H9 (cell line): ENCODE data around the gene GYG2. TPM values are rescaled to one million over a fixed set of nuclear protein-coding genes. Genes with fewer than 3 reads are reported as not detected.
A peak's percentile ranks its signal among the peaks of the same experiment; 100 is the strongest.

ENCODE experiments used
- DNase-seq: peaks from one replicate; pipeline ENCODE4 v3.0.0-alpha.2; 2017
- H2AFZ ChIP-seq: one replicate; pipeline ENCODE4 v1.6.1; 2013; ENCODE audit warnings: mild to moderate bottlenecking, low read length, control low read depth, moderate library complexity
- H2AK5ac ChIP-seq: 2 replicates; pipeline ENCODE4 v1.6.1; 2013; ENCODE audit warnings: low read length, control low read depth, mixed read lengths; ENCODE audit not compliant: insufficient read length
- H2BK120ac ChIP-seq: one replicate; pipeline ENCODE4 v1.6.1; 2013; ENCODE audit warnings: low read depth, mild to moderate bottlenecking, low read length, control low read depth, inconsistent platforms; ENCODE audit not compliant: poor library complexity, severe bottlenecking
- H2BK12ac ChIP-seq: 2 replicates; pipeline ENCODE4 v1.6.1; 2013; ENCODE audit warnings: low read length, control low read depth, mixed read lengths, low read depth; ENCODE audit not compliant: insufficient read length
- H2BK15ac ChIP-seq: 2 replicates; pipeline ENCODE4 v1.6.1; 2013; ENCODE audit warnings: low read depth, low read length, control low read depth
- H2BK20ac ChIP-seq: one replicate; pipeline ENCODE4 v1.6.1; 2013; ENCODE audit warnings: low read depth, mild to moderate bottlenecking, low read length, control low read depth, inconsistent platforms; ENCODE audit not compliant: poor library complexity, severe bottlenecking
- H2BK5ac ChIP-seq: 2 replicates; pipeline ENCODE4 v1.6.1; 2013; ENCODE audit warnings: low read length, control low read depth, mixed read lengths; ENCODE audit not compliant: insufficient read length
- H3K14ac ChIP-seq: 2 replicates; pipeline ENCODE4 v1.6.1; 2013; ENCODE audit warnings: low read length, control low read depth; ENCODE audit not compliant: insufficient read depth
- H3K18ac ChIP-seq: 2 replicates; pipeline ENCODE4 v1.6.1; 2013; ENCODE audit warnings: low read depth, mild to moderate bottlenecking, mixed read lengths, low read length, control low read depth; ENCODE audit not compliant: insufficient read length
- H3K23ac ChIP-seq: 2 replicates; pipeline ENCODE4 v1.6.1; 2013; ENCODE audit warnings: low read length, control low read depth, mixed read lengths, low read depth; ENCODE audit not compliant: insufficient read length
- H3K23me2 ChIP-seq: 2 replicates; pipeline ENCODE4 v1.6.1; 2013; ENCODE audit warnings: low read depth, mild to moderate bottlenecking, mixed read lengths, low read length, control low read depth; ENCODE audit not compliant: insufficient read length, poor library complexity, severe bottlenecking
- H3K27ac ChIP-seq: 2 replicates; pipeline ENCODE4 v1.5.1; 2013; ENCODE audit warnings: low read length, control low read depth, mixed read lengths, low read depth; ENCODE audit not compliant: insufficient read length
- H3K27me3 ChIP-seq: 2 replicates; pipeline ENCODE4 v1.6.1; 2013; ENCODE audit warnings: low read length, control low read depth, inconsistent platforms; ENCODE audit not compliant: insufficient read depth
- H3K4ac ChIP-seq: 2 replicates; pipeline ENCODE4 v1.6.1; 2013; ENCODE audit warnings: low read depth, mild to moderate bottlenecking, control low read depth, inconsistent platforms, low read length, moderate library complexity
- H3K4me1 ChIP-seq: 2 replicates; pipeline ENCODE4 v1.6.1; 2013; ENCODE audit warnings: low read length, control low read depth, inconsistent platforms; ENCODE audit not compliant: insufficient read depth
- H3K4me2 ChIP-seq: 2 replicates; pipeline ENCODE4 v1.6.1; 2013; ENCODE audit warnings: low read length, control low read depth, mixed read lengths; ENCODE audit not compliant: insufficient read length, insufficient read depth
- H3K56ac ChIP-seq: 2 replicates; pipeline ENCODE4 v1.6.1; 2013; ENCODE audit warnings: low read depth, mild to moderate bottlenecking, mixed read lengths, low read length, control low read depth; ENCODE audit not compliant: insufficient read length
- H3K79me1 ChIP-seq: 2 replicates; pipeline ENCODE4 v1.6.1; 2013; ENCODE audit warnings: low read depth, mild to moderate bottlenecking, moderate library complexity, low read length, control low read depth, inconsistent platforms; ENCODE audit not compliant: insufficient read depth, poor library complexity, severe bottlenecking
- H3K79me2 ChIP-seq: 2 replicates; pipeline ENCODE4 v1.6.1; 2013; ENCODE audit warnings: low read length, control low read depth, inconsistent platforms; ENCODE audit not compliant: insufficient read depth
- H3K9ac ChIP-seq: 2 replicates; pipeline ENCODE4 v1.6.1; 2013; ENCODE audit warnings: low read length, control low read depth, mixed read lengths; ENCODE audit not compliant: insufficient read length; ENCODE audit errors: extremely low read depth
- H3K9me3 ChIP-seq: one replicate; pipeline ENCODE4 v1.6.1; 2013; ENCODE audit warnings: low read depth, low read length, inconsistent platforms; ENCODE audit not compliant: control insufficient read depth
- H3T11ph ChIP-seq: one replicate; pipeline ENCODE4 v1.6.1; 2013; ENCODE audit warnings: mild to moderate bottlenecking, low read length, control low read depth, inconsistent platforms
- H4K20me1 ChIP-seq: one replicate; pipeline ENCODE4 v1.6.1; 2013; ENCODE audit not compliant: control insufficient read depth, insufficient read length, insufficient read depth
- H4K5ac ChIP-seq: 2 replicates; pipeline ENCODE4 v1.6.1; 2013; ENCODE audit warnings: low read depth, mild to moderate bottlenecking, mixed read lengths, low read length, control low read depth; ENCODE audit not compliant: insufficient read length
- H4K8ac ChIP-seq: replicated peaks from 2 replicates; pipeline ENCODE4 v1.6.1; 2013; ENCODE audit warnings: low read length, control low read depth, mixed read lengths, low read depth; ENCODE audit not compliant: insufficient read length
- H4K91ac ChIP-seq: 2 replicates; pipeline ENCODE4 v1.6.1; 2013; ENCODE audit warnings: low read depth, mild to moderate bottlenecking, moderate library complexity, mixed read lengths, low read length, control low read depth; ENCODE audit not compliant: insufficient read length
- H3K27ac Mint-ChIP-seq, 3 experiments: 2 replicates in 2 of 3; 3 replicates in 1 of 3; pipeline ENCODE4 v1.8.0; 2020 to 2021; ENCODE audit warnings: mixed read lengths in 3 of 3, mild to moderate bottlenecking in 1 of 3, moderate library complexity in 1 of 3
- H3K27me3 Mint-ChIP-seq: 2 replicates; pipeline ENCODE4 v1.8.0; 2021; ENCODE audit warnings: low read depth, mild to moderate bottlenecking, moderate library complexity, mixed read lengths
- H3K36me3 Mint-ChIP-seq, 3 experiments: 2 replicates in 2 of 3; 3 replicates in 1 of 3; pipeline ENCODE4 v1.8.0; 2020 to 2021; ENCODE audit warnings: low read depth in 3 of 3, mixed read lengths in 3 of 3; ENCODE audit not compliant: insufficient read depth in 1 of 3
- H3K4me1 Mint-ChIP-seq, 2 experiments: 2 replicates each; pipeline ENCODE4 v1.8.0; 2020; ENCODE audit warnings: mixed read lengths in 2 of 2
- H3K4me3 Mint-ChIP-seq, 2 experiments: 2 replicates in 1 of 2; 3 replicates in 1 of 2; pipeline ENCODE4 v1.8.0; 2020 to 2021; ENCODE audit warnings: mild to moderate bottlenecking in 2 of 2, mixed read lengths in 2 of 2, moderate library complexity in 1 of 2
- H3K9me3 Mint-ChIP-seq, 2 experiments: 2 replicates in 1 of 2; 3 replicates in 1 of 2; pipeline ENCODE4 v1.8.0; 2020; ENCODE audit warnings: mild to moderate bottlenecking in 2 of 2, mixed read lengths in 2 of 2, moderate library complexity in 1 of 2
- WGBS: extraction: QIAGEN DNeasy Blood & Tissue Kit; methylation state at CpG from one replicate; pipeline ENCODE4 v1.1.7; 2013; ENCODE audit warnings: missing lambda C conversion rate, low lambda C conversion rate, mixed read lengths; ENCODE audit not compliant: insufficient read length; ENCODE audit errors: extremely low coverage; 5-methylcytosine and 5-hydroxymethylcytosine counted together
- total RNA-seq: library from RNA; stranded (reverse); gene quantifications from 2 replicates; pipeline ENCODE4 v1.2.1, GENCODE V29; 2021
- TF ChIP-seq, protein P1 (sequence below): fragments of 200-600 bp; sonication (generic); conservative IDR thresholded peaks from 3 replicates; pipeline ENCODE4 v1.8.0; 2021; ENCODE audit warnings: antibody characterized with exemption, mild to moderate bottlenecking

GYG2 gene
- total RNA-seq, 1 experiment from 2014 or later = 95.9 TPM

DNA sequence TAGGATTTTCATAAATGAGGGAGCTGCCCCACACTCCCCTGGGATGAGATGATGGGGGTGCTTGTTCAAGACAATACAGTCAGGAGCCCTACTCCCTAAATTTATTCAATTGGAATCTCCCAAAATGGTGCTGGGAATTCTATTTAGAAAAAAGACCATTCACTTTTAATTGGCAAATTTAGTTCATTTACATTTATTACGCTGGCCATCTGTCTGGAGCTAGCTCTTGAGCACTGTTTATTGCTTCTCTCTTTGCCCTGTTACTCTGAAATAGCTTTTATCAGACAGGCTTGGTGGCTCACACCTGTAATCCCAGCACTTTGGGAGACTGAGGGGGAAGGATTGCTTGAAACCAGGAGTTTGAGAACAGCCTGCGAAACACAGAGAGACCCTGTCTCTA lies 102.4 kb downstream of the GYG2 start:
- Mint-ChIP-seq H3K27ac (peak overlapping the region; percentile 86 to 99 (median 98)), H3K9me3 (peaks cover 3% of the 10 kb centered on the region in 2 experiments; a peak in 4 of 5 replicates), H3K36me3 (peaks cover 12 to 30% (median 20%) of the 10 kb centered on the region in 3 experiments), H3K4me1 (peaks cover 45 to 51% of the 10 kb centered on the region in 2 experiments), H3K4me3 (peak overlapping the region; percentile 41 to 62; a peak in 4 of 5 replicates), H3K27me3 (peaks cover 2% of the 10 kb centered on the region; the same call in 1 of the 2 replicates)
- DNase-seq = no peak
- Histone ChIP-seq H3K79me1 (no peaks in the 10 kb centered on the region), H2BK20ac (no peak overlapping the region), H3K79me2 (no peaks in the 10 kb centered on the region), H4K5ac (no peak overlapping the region), H3K56ac (no peak overlapping the region), H3K9ac (no peak overlapping the region), H2AFZ (no peak overlapping the region), H3K14ac (no peak overlapping the region), H2BK5ac (no peak overlapping the region), H2BK12ac (no peak overlapping the region), H3K23ac (no peak overlapping the region), H4K8ac (no peak overlapping the region), H3T11ph (no peak overlapping the region), H2BK120ac (no peak overlapping the region), H4K20me1 (no peaks in the 10 kb centered on the region), H3K23me2 (peaks cover 6% of the 10 kb centered on the region), H2BK15ac (no peak overlapping the region), H4K91ac (no peak overlapping the region), H2AK5ac (no peak overlapping the region), H3K4me2 (no peak overlapping the region), H3K9me3 (no peaks in the 10 kb centered on the region), H3K27me3 (no peaks in the 10 kb centered on the region), H3K4ac (no peak overlapping the region), H3K4me1 (peaks cover 7% of the 10 kb centered on the region; the same call in 1 of the 2 replicates), H3K18ac (no peak overlapping the region), H3K27ac (peak overlapping the region; percentile 18)
- no CpG with 5 or more reads among the region's 2 CpGs for WGBS
- TF ChIP-seq, protein P1, sequence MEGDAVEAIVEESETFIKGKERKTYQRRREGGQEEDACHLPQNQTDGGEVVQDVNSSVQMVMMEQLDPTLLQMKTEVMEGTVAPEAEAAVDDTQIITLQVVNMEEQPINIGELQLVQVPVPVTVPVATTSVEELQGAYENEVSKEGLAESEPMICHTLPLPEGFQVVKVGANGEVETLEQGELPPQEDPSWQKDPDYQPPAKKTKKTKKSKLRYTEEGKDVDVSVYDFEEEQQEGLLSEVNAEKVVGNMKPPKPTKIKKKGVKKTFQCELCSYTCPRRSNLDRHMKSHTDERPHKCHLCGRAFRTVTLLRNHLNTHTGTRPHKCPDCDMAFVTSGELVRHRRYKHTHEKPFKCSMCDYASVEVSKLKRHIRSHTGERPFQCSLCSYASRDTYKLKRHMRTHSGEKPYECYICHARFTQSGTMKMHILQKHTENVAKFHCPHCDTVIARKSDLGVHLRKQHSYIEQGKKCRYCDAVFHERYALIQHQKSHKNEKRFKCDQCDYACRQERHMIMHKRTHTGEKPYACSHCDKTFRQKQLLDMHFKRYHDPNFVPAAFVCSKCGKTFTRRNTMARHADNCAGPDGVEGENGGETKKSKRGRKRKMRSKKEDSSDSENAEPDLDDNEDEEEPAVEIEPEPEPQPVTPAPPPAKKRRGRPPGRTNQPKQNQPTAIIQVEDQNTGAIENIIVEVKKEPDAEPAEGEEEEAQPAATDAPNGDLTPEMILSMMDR = no peak
